Neural crest cell (in vitro differentiated cells): ENCODE measurements around the gene PILRB. TPM values are rescaled to one million over a fixed set of nuclear protein-coding genes. Genes with fewer than 3 reads are reported as not detected.
"Not testable (repeated sequence)": the region's sequence is repeated elsewhere in the genome, so short reads cannot be mapped to it uniquely, and the experiment has no call there.

ENCODE experiments used
- DNase-seq: peaks from one replicate; pipeline ENCODE4 v3.0.0; 2021; ENCODE audit warnings: low read depth, mixed read lengths, low spot score
- H3K27ac Mint-ChIP-seq: one replicate; pipeline ENCODE4 v1.8.0; 2021; ENCODE audit warnings: mild to moderate bottlenecking, mixed read lengths; ENCODE audit not compliant: unreplicated experiment
- H3K27me3 Mint-ChIP-seq: 2 replicates; pipeline ENCODE4 v1.8.0; 2021; ENCODE audit warnings: low read depth, mild to moderate bottlenecking, mixed read lengths
- H3K36me3 Mint-ChIP-seq: 2 replicates; pipeline ENCODE4 v1.8.0; 2021; ENCODE audit warnings: low read depth, mild to moderate bottlenecking, mixed read lengths
- H3K4me1 Mint-ChIP-seq: 2 replicates; pipeline ENCODE4 v1.8.0; 2021; ENCODE audit warnings: mixed read lengths
- H3K4me3 Mint-ChIP-seq: one replicate; pipeline ENCODE4 v1.8.0; 2021; ENCODE audit warnings: mild to moderate bottlenecking, mixed read lengths
- H3K9me3 Mint-ChIP-seq: 2 replicates; pipeline ENCODE4 v1.8.0; 2021; ENCODE audit warnings: mixed read lengths
- CTCF ChIP-seq: fragments of 200-600 bp; sonication (generic); conservative IDR thresholded peaks from 2 replicates; pipeline ENCODE4 v1.5.0; 2021; ENCODE audit warnings: antibody characterized with exemption, mild to moderate bottlenecking
- total RNA-seq: library from RNA; stranded (reverse); gene quantifications from 2 replicates; pipeline ENCODE4 v1.2.1, GENCODE V29; 2021

Gene PILRB
- total RNA-seq, 1 donor from 2014 or later, result 36.5 TPM

- no peak for TF ChIP-seq CTCF
- Mint-ChIP-seq H3K36me3 (peaks cover 7% of the 10 kb centered on the region), H3K4me3 (no peak overlapping the region), H3K27ac (peak overlapping the region; percentile 71), H3K9me3 (no peaks in the 10 kb centered on the region), H3K4me1 (peaks cover 12% of the 10 kb centered on the region), H3K27me3 (no peaks in the 10 kb centered on the region)
- no peak for DNase-seq
These were observed 15.2 kb upstream of the PILRB start for GRCh38 chr7:100342765-100343164.

GRCh38 chr7:100344124-100344559 is 13.8 kb upstream of the PILRB start:
- not testable (repeated sequence) for H3K36me3 Mint-ChIP-seq, H3K27me3 Mint-ChIP-seq, H3K9me3 Mint-ChIP-seq, H3K27ac Mint-ChIP-seq, DNase-seq
- Mint-ChIP-seq H3K4me3 (peak overlapping the region; percentile 62), H3K4me1 (peaks cover 12% of the 10 kb centered on the region)

GRCh38 chr7:100344560-100345287 is 13.2 kb upstream of the PILRB start:
- Mint-ChIP-seq H3K4me3 (peak overlapping the region; percentile 62), H3K4me1 (peaks cover 12% of the 10 kb centered on the region), H3K27ac (peak overlapping the region; percentile 74)
- H3K27me3 Mint-ChIP-seq, H3K36me3 Mint-ChIP-seq, H3K9me3 Mint-ChIP-seq: not testable (repeated sequence)
- peak; percentile 43 for DNase-seq
- TF ChIP-seq CTCF, result peak; percentile 67

- not testable (repeated sequence) for H3K27me3 Mint-ChIP-seq, H3K36me3 Mint-ChIP-seq, H3K27ac Mint-ChIP-seq, H3K9me3 Mint-ChIP-seq
- peak; percentile 83 for DNase-seq
- TF ChIP-seq CTCF, result peak; percentile 67
- peaks cover 12% of the 10 kb centered on the region for H3K4me1 Mint-ChIP-seq
- H3K4me3 Mint-ChIP-seq, result peak overlapping the region; percentile 62
These were observed 12.6 kb upstream of the PILRB start for GRCh38 chr7:100345288-100345672.

GRCh38 chr7:100346921-100347320 is 11.0 kb upstream of the PILRB start:
- peaks cover 7% of the 10 kb centered on the region for H3K36me3 Mint-ChIP-seq
- H3K4me1 Mint-ChIP-seq, result peaks cover 12% of the 10 kb centered on the region
- no peak overlapping the region for H3K4me3 Mint-ChIP-seq
- H3K27ac Mint-ChIP-seq, result no peak overlapping the region
- no peak for TF ChIP-seq CTCF
- no peaks in the 10 kb centered on the region for H3K9me3 Mint-ChIP-seq
- H3K27me3 Mint-ChIP-seq, result no peaks in the 10 kb centered on the region
- no peak for DNase-seq

GRCh38 chr7:100348805-100349204 is 9.1 kb upstream of the PILRB start:
- Mint-ChIP-seq H3K9me3 (no peaks in the 10 kb centered on the region), H3K36me3 (peaks cover 4% of the 10 kb centered on the region), H3K4me3 (no peak overlapping the region), H3K4me1 (peaks cover 12% of the 10 kb centered on the region), H3K27ac (no peak overlapping the region), H3K27me3 (no peaks in the 10 kb centered on the region)
- DNase-seq, result no peak
- TF ChIP-seq CTCF, result no peak
